Activated B cell treated with CpG ODN at 0.5 μM for 24 hours (primary cell): ENCODE data around the gene PRDM5. TPM values are rescaled to one million over a fixed set of nuclear protein-coding genes. Genes with fewer than 3 reads are reported as not detected.

Experiments used
- ATAC-seq: fragments of 200-7000 bp; cut with Tn5 transposase; one replicate; pipeline ENCODE4 v1.10.0; 2021; ENCODE audit warnings: low read depth, mild to moderate bottlenecking, moderate library complexity
- CTCF ChIA-PET: fragments of 350-600 bp; sonication (Branson Sonifier 250); formaldehyde crosslinking; loops from one replicate; lab custom pipeline; 2021; ENCODE audit warnings: antibody characterized with exemption; lab: Charles Lee
- POLR2A ChIA-PET: fragments of 350-600 bp; sonication (Branson Sonifier 250); formaldehyde crosslinking; loops from one replicate; lab custom pipeline; 2021; ENCODE audit warnings: antibody characterized with exemption; lab: Charles Lee
- DNase-seq: peaks from one replicate; pipeline ENCODE4 v3.0.0; 2022
- H3K27ac Mint-ChIP-seq: one replicate; pipeline ENCODE4 v1.8.0; 2020; ENCODE audit warnings: mixed read lengths
- H3K27me3 Mint-ChIP-seq: one replicate; pipeline ENCODE4 v1.8.0; 2021; ENCODE audit warnings: mixed read lengths
- H3K36me3 Mint-ChIP-seq: one replicate; pipeline ENCODE4 v1.8.0; 2021; ENCODE audit warnings: low read depth, mixed read lengths
- H3K4me1 Mint-ChIP-seq: one replicate; pipeline ENCODE4 v1.8.0; 2021; ENCODE audit warnings: mixed read lengths
- H3K4me3 Mint-ChIP-seq: one replicate; pipeline ENCODE4 v1.8.0; 2020; ENCODE audit warnings: mild to moderate bottlenecking, mixed read lengths
- H3K9me3 Mint-ChIP-seq: one replicate; pipeline ENCODE4 v1.8.0; 2020; ENCODE audit warnings: mixed read lengths
- intact Hi-C: fragments of 100-400 bp; cut with micrococcal nuclease; formaldehyde crosslinking; loops from one replicate; pipeline ENCODE4 v1.15.1; 2024
- total RNA-seq: library from RNA; stranded (reverse); gene quantifications from 2 replicates; pipeline ENCODE4 v1.2.3, GENCODE V29; 2022
- TF ChIP-seq, protein P1 (sequence below): fragments of 200-600 bp; IDR thresholded peaks from one replicate; pipeline ENCODE4 v1.8.0; 2022; ENCODE audit warnings: antibody characterized with exemption, mild to moderate bottlenecking

The PRDM5 gene
- total RNA-seq, 1 donor from 2014 or later = not detected

DNA sequence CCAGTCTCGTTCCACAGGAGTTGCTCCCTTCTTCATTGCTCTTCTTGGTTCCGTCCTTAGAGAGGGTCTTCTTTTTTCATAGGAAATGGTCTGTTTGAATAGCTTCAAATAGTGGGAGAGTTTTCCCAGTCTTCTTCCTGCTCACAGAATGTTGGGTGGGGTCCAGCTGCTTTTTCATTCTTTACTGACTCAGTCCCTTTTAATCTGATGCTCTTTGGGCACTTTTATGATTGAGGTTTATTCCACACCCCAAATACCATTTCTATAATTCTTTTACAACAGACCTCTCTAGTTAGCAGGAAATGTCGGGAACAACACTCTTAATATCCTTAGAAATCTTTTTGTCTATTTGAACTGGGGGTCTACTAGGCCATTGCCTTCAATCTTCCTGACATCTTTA lies 239.5 kb downstream of the PRDM5 start:
- intact Hi-C loops = no loop called here
- Mint-ChIP-seq H3K36me3 (no peaks in the 10 kb centered on the region), H3K9me3 (peaks cover 9% of the 10 kb centered on the region), H3K27me3 (no peaks in the 10 kb centered on the region), H3K4me3 (no peak overlapping the region), H3K27ac (no peak overlapping the region), H3K4me1 (no peaks in the 10 kb centered on the region)
- DNase-seq (no peak), ATAC-seq (no peak)
- ChIA-PET CTCF (no interaction called here), POLR2A (no interaction called here)
- TF ChIP-seq, protein P1, sequence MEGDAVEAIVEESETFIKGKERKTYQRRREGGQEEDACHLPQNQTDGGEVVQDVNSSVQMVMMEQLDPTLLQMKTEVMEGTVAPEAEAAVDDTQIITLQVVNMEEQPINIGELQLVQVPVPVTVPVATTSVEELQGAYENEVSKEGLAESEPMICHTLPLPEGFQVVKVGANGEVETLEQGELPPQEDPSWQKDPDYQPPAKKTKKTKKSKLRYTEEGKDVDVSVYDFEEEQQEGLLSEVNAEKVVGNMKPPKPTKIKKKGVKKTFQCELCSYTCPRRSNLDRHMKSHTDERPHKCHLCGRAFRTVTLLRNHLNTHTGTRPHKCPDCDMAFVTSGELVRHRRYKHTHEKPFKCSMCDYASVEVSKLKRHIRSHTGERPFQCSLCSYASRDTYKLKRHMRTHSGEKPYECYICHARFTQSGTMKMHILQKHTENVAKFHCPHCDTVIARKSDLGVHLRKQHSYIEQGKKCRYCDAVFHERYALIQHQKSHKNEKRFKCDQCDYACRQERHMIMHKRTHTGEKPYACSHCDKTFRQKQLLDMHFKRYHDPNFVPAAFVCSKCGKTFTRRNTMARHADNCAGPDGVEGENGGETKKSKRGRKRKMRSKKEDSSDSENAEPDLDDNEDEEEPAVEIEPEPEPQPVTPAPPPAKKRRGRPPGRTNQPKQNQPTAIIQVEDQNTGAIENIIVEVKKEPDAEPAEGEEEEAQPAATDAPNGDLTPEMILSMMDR = no peak

DNA sequence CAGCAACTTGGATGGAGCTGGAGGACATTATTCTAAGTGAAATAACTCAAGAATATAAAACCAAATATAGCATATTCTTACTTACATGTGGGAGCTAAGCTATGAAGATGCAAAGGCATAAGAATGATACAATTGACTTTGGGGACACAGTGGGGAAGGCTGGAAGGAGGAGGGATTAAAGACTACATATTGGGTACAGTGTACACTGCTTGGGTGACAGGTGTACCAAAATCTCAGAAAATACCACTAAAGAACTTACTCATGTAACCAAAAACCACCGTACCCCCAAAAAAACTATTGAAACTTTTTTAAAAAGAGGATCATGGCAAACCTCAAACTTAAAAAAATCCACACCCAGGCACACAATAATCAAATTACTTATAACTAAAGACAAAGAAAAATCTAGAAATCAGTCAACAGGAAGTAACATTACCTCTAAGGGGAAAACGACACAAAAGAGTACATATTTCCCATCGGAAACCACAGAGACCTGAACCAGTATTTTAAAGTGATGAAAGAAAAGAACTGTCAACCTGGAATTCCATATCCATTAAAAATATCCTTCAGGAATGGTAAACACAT lies 241.8 kb downstream of the PRDM5 start:
- DNase-seq = no peak
- Mint-ChIP-seq H3K9me3 (peaks cover 13% of the 10 kb centered on the region), H3K27ac (no peak overlapping the region), H3K4me3 (no peak overlapping the region), H3K36me3 (no peaks in the 10 kb centered on the region), H3K4me1 (no peaks in the 10 kb centered on the region), H3K27me3 (no peaks in the 10 kb centered on the region)
- CTCF ChIA-PET = no interaction called here
- TF ChIP-seq, protein P1 = no peak
- no peak for ATAC-seq
- POLR2A ChIA-PET = no interaction called here
- intact Hi-C loops = no loop called here

DNA sequence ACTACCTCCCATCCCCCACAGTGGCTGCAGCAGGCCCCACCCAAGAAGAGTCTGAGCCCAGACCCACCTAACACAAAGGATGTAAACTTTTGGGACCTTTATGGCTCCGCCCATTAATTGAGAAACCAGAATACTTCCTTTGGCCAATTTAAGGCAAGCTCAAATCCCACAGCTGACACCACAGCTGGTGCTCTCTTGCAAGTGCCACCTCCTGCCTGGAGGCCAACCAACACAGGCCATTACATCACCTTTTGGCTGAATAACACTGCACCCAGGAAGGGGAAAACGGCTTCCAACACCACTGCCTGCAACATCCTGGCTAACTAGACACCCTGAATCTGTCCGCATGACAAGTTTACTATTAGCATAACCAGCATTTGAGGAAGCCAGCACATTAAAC lies 248.8 kb downstream of the PRDM5 start:
- ChIA-PET CTCF (no interaction called here), POLR2A (no interaction called here)
- Mint-ChIP-seq H3K27ac (no peak overlapping the region), H3K27me3 (no peaks in the 10 kb centered on the region), H3K36me3 (no peaks in the 10 kb centered on the region), H3K4me3 (no peak overlapping the region), H3K9me3 (peaks cover 7% of the 10 kb centered on the region), H3K4me1 (no peaks in the 10 kb centered on the region)
- TF ChIP-seq, protein P1 = no peak
- intact Hi-C loops = no loop called here
- DNase-seq = no peak
- no peak for ATAC-seq

DNA sequence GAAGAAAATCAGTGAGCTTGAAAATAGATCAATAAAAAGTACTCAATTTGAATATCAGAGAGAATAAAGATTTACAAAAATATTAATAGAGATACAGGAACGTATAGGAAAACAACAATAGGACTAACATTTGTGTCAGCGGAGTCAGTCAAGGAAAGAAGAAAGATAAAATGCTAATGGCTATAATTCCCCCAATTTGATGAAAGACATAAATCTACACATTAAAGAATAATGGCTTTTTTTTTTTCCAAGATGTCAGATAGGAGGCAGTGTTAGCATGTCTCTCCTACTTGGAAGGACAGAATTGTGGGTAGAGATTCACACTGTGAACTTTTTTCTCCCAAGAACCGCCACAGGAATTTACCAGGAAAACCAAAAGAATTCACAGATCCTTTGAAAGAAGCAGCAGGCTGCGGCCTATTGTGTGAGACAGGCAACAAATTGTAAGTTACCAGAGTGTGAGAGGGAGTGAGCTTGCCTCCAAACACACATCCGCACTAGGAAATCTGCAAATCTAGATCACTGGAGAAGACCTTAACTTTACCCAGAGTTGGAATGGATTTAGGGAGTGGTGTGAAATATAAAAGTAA lies 249.9 kb downstream of the PRDM5 start:
- H3K27me3 Mint-ChIP-seq = no peaks in the 10 kb centered on the region
- POLR2A ChIA-PET = no interaction called here
- peaks cover 7% of the 10 kb centered on the region for H3K9me3 Mint-ChIP-seq
- TF ChIP-seq, protein P1 = no peak
- no peaks in the 10 kb centered on the region for H3K4me1 Mint-ChIP-seq
- H3K36me3 Mint-ChIP-seq = no peaks in the 10 kb centered on the region
- no peak overlapping the region for H3K27ac Mint-ChIP-seq
- DNase-seq (no peak), ATAC-seq (no peak)
- no peak overlapping the region for H3K4me3 Mint-ChIP-seq
- CTCF ChIA-PET = no interaction called here
- intact Hi-C loops = no loop called here

DNA sequence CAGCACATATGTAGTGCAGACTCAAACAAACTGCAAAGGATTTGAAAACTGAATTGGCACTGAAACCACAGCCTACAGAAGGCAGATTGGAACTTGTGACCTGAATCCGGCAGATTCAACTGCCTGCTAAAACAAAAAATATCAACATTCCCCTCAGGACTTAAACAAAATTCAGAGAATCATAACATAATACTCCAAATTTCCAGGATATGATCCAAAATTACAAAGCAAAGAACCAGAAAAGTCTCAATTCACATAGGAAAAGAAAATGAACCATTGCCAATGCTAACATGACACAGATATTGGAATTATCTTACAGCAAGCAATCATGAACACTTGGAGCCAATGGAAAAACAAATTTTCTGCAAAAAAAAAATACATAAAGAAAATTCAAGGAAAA lies 250.4 kb downstream of the PRDM5 start:
- H3K27me3 Mint-ChIP-seq = no peaks in the 10 kb centered on the region
- ChIA-PET CTCF (no interaction called here), POLR2A (no interaction called here)
- H3K4me3 Mint-ChIP-seq = no peak overlapping the region
- no peak for DNase-seq
- intact Hi-C loops = no loop called here
- H3K36me3 Mint-ChIP-seq = no peaks in the 10 kb centered on the region
- no peaks in the 10 kb centered on the region for H3K4me1 Mint-ChIP-seq
- H3K9me3 Mint-ChIP-seq = peaks cover 5% of the 10 kb centered on the region
- no peak overlapping the region for H3K27ac Mint-ChIP-seq
- TF ChIP-seq, protein P1 = no peak
- ATAC-seq = no peak
